B cell (primary cell): Measurements from ENCODE around the gene SFXN3. TPM values are rescaled to one million over a fixed set of nuclear protein-coding genes. Genes with fewer than 3 reads are reported as not detected.

Experiments used
- ATAC-seq: fragments of 200-7000 bp; cut with Tn5 transposase; one replicate; pipeline ENCODE4 v1.10.0; 2021; ENCODE audit warnings: low read depth, mild to moderate bottlenecking, moderate number of reproducible peaks, moderate library complexity
- CTCF ChIA-PET: fragments of 350-600 bp; sonication (Branson Sonifier 250); formaldehyde crosslinking; loops from one replicate; lab custom pipeline; 2021; ENCODE audit warnings: antibody characterized with exemption, inconsistent platforms; lab: Charles Lee
- POLR2A ChIA-PET: fragments of 350-600 bp; sonication (Branson Sonifier 250); formaldehyde crosslinking; loops from one replicate; lab custom pipeline; 2021; ENCODE audit warnings: antibody characterized with exemption; lab: Charles Lee
- DNase-seq: peaks from one replicate; pipeline ENCODE4 v3.0.0; 2013
- H2AFZ ChIP-seq: 2 replicates; pipeline ENCODE4 v1.6.1; 2012; ENCODE audit warnings: mild to moderate bottlenecking, low read depth, low read length; ENCODE audit not compliant: insufficient read depth, poor library complexity, severe bottlenecking
- H3K27ac ChIP-seq, 2 donors: 1 replicate in 1 of 2; 2 replicates in 1 of 2; pipeline ENCODE4 v1.5.1; 2012 to 2013; ENCODE audit warnings: low read length in 2 of 2, mild to moderate bottlenecking in 2 of 2, moderate library complexity in 1 of 2
- H3K27me3 ChIP-seq, 4 experiments: fragments of 200-600 bp in 1 of 4; sonication (generic) in 1 of 4; replicated peaks in 1 of 4; 1 replicate in 2 of 4; 2 replicates in 2 of 4; pipeline versions ENCODE4 v1.6.1 to v1.7.0; 2013 to 2016; ENCODE audit warnings: low read length in 3 of 4, mild to moderate bottlenecking in 2 of 4, mixed read lengths in 1 of 4, moderate library complexity in 1 of 4; ENCODE audit not compliant: insufficient read depth in 4 of 4, control insufficient read depth in 3 of 4; ENCODE audit errors: control extremely low read depth in 1 of 4
- H3K36me3 ChIP-seq, 2 experiments: replicated peaks in 1 of 2; 1 replicate in 1 of 2; 2 replicates in 1 of 2; pipeline versions ENCODE4 v1.6.1 to v1.7.1; 2013; ENCODE audit warnings: low read length in 1 of 2; ENCODE audit not compliant: insufficient read depth in 2 of 2, control insufficient read depth in 1 of 2; ENCODE audit errors: control extremely low read depth in 1 of 2, extremely low read depth in 1 of 2
- H3K4me1 ChIP-seq, 2 donors: fragments of 200-600 bp in 1 of 2; sonication (generic) in 1 of 2; 1 replicate in 1 of 2; 2 replicates in 1 of 2; pipeline versions ENCODE4 v1.5.1 to v1.6.1; 2013 to 2017; ENCODE audit warnings: low read length in 2 of 2; ENCODE audit not compliant: control insufficient read depth in 2 of 2, insufficient read depth in 2 of 2
- H3K4me2 ChIP-seq: replicated peaks from 2 replicates; pipeline ENCODE3; 2012; ENCODE audit warnings: mild to moderate bottlenecking, low read depth, low read length; ENCODE audit not compliant: poor library complexity, severe bottlenecking
- H3K4me3 ChIP-seq, 5 experiments: fragments of 200-600 bp in 1 of 5; sonication (generic) in 1 of 5; 1 replicate in 3 of 5; 2 replicates in 2 of 5; pipeline versions ENCODE4 v1.5.1 to v1.7.0; 2011 to 2016; ENCODE audit warnings: low read length in 4 of 5, mild to moderate bottlenecking in 4 of 5, low read depth in 2 of 5, control low read depth in 1 of 5, moderate library complexity in 1 of 5; ENCODE audit not compliant: insufficient read depth in 1 of 5; ENCODE audit errors: control extremely low read depth in 1 of 5, extremely low read depth in 1 of 5
- H3K79me2 ChIP-seq: fragments of 200-600 bp; sonication (generic); one replicate; pipeline ENCODE4 v1.6.0; 2016; ENCODE audit warnings: low read length; ENCODE audit not compliant: control insufficient read depth, insufficient read depth
- H3K9ac ChIP-seq: fragments of 200-600 bp; sonication (generic); 2 replicates; pipeline ENCODE4 v1.6.1; 2017; ENCODE audit warnings: mild to moderate bottlenecking, low read length, moderate library complexity
- H3K9me3 ChIP-seq, 3 donors: one replicate each; pipeline versions ENCODE4 v1.6.1 to v1.7.1; 2013; ENCODE audit warnings: low read length in 2 of 3; ENCODE audit not compliant: control insufficient read depth in 2 of 3, insufficient read depth in 1 of 3; ENCODE audit errors: control extremely low read depth in 1 of 3
- H4K20me1 ChIP-seq: 2 replicates; pipeline ENCODE4 v1.6.0; 2012; ENCODE audit warnings: mild to moderate bottlenecking, low read length; ENCODE audit not compliant: insufficient read depth, control insufficient read depth, poor library complexity, severe bottlenecking
- H3K27ac Mint-ChIP-seq: one replicate; pipeline ENCODE4 v1.8.0; 2021; ENCODE audit warnings: mixed read lengths
- H3K27me3 Mint-ChIP-seq: one replicate; pipeline ENCODE4 v1.8.0; 2021; ENCODE audit warnings: mixed read lengths
- H3K4me1 Mint-ChIP-seq: one replicate; pipeline ENCODE4 v1.8.0; 2021; ENCODE audit warnings: mixed read lengths
- H3K4me3 Mint-ChIP-seq: one replicate; pipeline ENCODE4 v1.8.0; 2021; ENCODE audit warnings: mixed read lengths
- H3K9me3 Mint-ChIP-seq: one replicate; pipeline ENCODE4 v1.8.0; 2022; ENCODE audit warnings: mixed read lengths; ENCODE audit not compliant: insufficient read depth
- EZH2 ChIP-seq: IDR thresholded peaks from 2 replicates; pipeline ENCODE4 v1.6.1; 2012; ENCODE audit warnings: borderline replicate concordance, low read depth, mild to moderate bottlenecking, moderate library complexity, low read length; ENCODE audit not compliant: insufficient read depth, poor library complexity, severe bottlenecking
- whole genome bisulfite sequencing: methylation state at CpG from one replicate; pipeline ENCODE4 v1.1.5; 2013; ENCODE audit warnings: missing lambda C conversion rate; ENCODE audit not compliant: insufficient coverage; 5-methylcytosine and 5-hydroxymethylcytosine counted together
- intact Hi-C: fragments of 100-400 bp; cut with micrococcal nuclease; formaldehyde crosslinking; loops from one replicate; pipeline ENCODE4 v1.10.0; 2022
- polyA plus RNA-seq: library from polyadenylated mRNA; depleted of rRNA; stranded (reverse); fragments of >200 nt; gene quantifications from 2 replicates; pipeline ENCODE4 v1.2.3, GENCODE V29; 2012
- total RNA-seq, 2 donors: library from RNA; stranded (reverse); fragments of 120-200 nt in 1 of 2; gene quantifications; 1 replicate in 1 of 2; 2 replicates in 1 of 2; pipeline versions ENCODE4 v1.2.3 to v1.2.4, GENCODE V29; 2013 to 2022
- TF ChIP-seq, protein P1 (sequence below): fragments of 200-600 bp; IDR thresholded peaks from one replicate; pipeline ENCODE4 v1.8.0; 2022; ENCODE audit warnings: antibody characterized with exemption, mild to moderate bottlenecking

The SFXN3 gene
- total and polyA plus RNA-seq, 2 donors (not counting 1 experiment from before 2014, with no cell fraction given), result 44.2 to 51.7 TPM

DNA sequence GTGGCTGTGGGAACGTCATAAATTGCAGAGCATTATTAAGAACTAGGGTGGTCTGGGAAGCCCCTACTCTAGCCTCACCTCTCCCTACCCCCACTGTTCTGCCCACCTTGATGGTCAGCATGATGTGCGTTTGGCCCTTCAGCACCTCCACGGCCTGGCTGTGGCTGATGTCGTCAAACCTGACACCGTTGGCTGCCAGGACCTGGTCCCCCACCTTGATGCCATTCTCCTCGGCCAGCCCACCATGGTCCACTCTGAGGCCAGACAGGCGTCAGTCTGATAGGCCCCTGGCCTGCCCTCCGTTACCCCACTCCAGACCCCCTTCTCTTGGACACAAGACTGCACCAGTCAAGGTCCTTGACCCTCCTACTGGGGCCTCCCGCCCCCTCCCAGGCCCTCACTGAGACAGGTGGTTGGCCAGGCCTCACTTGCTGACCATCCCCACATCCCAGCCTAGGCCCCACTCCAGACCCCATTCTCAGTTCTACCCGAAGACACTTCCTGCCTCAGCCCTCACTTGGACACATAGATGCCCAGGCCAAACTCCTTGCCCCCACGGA is 9.3 kb upstream of the SFXN3 start:
- H3K27ac ChIP-seq, result no peak overlapping the region
- ATAC-seq (no peak), DNase-seq (no peak)
- intact Hi-C loops, result no loop called here
- peaks cover 18% of the 10 kb centered on the region for H3K27me3 Mint-ChIP-seq
- no peak overlapping the region for H3K4me3 ChIP-seq
- H3K79me2 ChIP-seq, result no peaks in the 10 kb centered on the region
- ChIA-PET POLR2A (no interaction called here), CTCF (no interaction called here)
- no peaks in the 10 kb centered on the region for H3K9me3 Mint-ChIP-seq
- no peaks in the 10 kb centered on the region for H3K9me3 ChIP-seq
- no peak for TF ChIP-seq EZH2
- TF ChIP-seq, protein P1, sequence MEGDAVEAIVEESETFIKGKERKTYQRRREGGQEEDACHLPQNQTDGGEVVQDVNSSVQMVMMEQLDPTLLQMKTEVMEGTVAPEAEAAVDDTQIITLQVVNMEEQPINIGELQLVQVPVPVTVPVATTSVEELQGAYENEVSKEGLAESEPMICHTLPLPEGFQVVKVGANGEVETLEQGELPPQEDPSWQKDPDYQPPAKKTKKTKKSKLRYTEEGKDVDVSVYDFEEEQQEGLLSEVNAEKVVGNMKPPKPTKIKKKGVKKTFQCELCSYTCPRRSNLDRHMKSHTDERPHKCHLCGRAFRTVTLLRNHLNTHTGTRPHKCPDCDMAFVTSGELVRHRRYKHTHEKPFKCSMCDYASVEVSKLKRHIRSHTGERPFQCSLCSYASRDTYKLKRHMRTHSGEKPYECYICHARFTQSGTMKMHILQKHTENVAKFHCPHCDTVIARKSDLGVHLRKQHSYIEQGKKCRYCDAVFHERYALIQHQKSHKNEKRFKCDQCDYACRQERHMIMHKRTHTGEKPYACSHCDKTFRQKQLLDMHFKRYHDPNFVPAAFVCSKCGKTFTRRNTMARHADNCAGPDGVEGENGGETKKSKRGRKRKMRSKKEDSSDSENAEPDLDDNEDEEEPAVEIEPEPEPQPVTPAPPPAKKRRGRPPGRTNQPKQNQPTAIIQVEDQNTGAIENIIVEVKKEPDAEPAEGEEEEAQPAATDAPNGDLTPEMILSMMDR, result no peak
- H2AFZ ChIP-seq, result no peak overlapping the region
- H3K4me1 ChIP-seq, result peaks cover 16 to 17% of the 10 kb centered on the region in 2 donors
- H4K20me1 ChIP-seq, result no peaks in the 10 kb centered on the region
- H3K9ac ChIP-seq, result no peak overlapping the region
- no peaks in the 10 kb centered on the region for H3K36me3 ChIP-seq
- 87% methylated on average over 11 of the region's 11 CpGs for WGBS
- H3K4me2 ChIP-seq, result no peak overlapping the region
- peaks cover 0 to 22% (median 14%) of the 10 kb centered on the region in 4 experiments for H3K27me3 ChIP-seq
- peaks cover 10% of the 10 kb centered on the region for H3K4me1 Mint-ChIP-seq
- no peak overlapping the region for H3K4me3 Mint-ChIP-seq
- no peak overlapping the region for H3K27ac Mint-ChIP-seq

GRCh38 chr10:101022967-101023705 is 7.9 kb upstream of the SFXN3 start:
- peaks cover 0 to 19% (median 8%) of the 10 kb centered on the region in 4 experiments for H3K27me3 ChIP-seq
- DNase-seq (no peak), ATAC-seq (no peak)
- H4K20me1 ChIP-seq, result no peaks in the 10 kb centered on the region
- no peak overlapping the region for H3K27ac ChIP-seq
- H3K36me3 ChIP-seq, result no peaks in the 10 kb centered on the region
- no peak for TF ChIP-seq EZH2
- TF ChIP-seq, protein P1, result no peak
- H2AFZ ChIP-seq, result no peak overlapping the region
- Mint-ChIP-seq H3K9me3 (no peaks in the 10 kb centered on the region), H3K4me1 (peaks cover 7% of the 10 kb centered on the region), H3K4me3 (no peak overlapping the region), H3K27ac (no peak overlapping the region), H3K27me3 (peaks cover 15% of the 10 kb centered on the region)
- no peak overlapping the region for H3K4me2 ChIP-seq
- H3K4me1 ChIP-seq, result peaks cover 12 to 13% of the 10 kb centered on the region in 2 donors
- no peak overlapping the region for H3K9ac ChIP-seq
- H3K4me3 ChIP-seq, result no peak overlapping the region
- POLR2A ChIA-PET, result no interaction called here
- CTCF ChIA-PET, result no interaction called here
- 92% methylated on average over 14 of the region's 15 CpGs for WGBS
- no peaks in the 10 kb centered on the region for H3K9me3 ChIP-seq
- intact Hi-C loops, result no loop called here
- no peaks in the 10 kb centered on the region for H3K79me2 ChIP-seq
